HAP-1 (cell line): ENCODE measurements around the gene DDRGK1.

Source experiments
- DNase-seq, 2 experiments: peaks; one replicate each; pipeline ENCODE4 v3.0.0-alpha.2; 2016 to 2020; ENCODE audit warnings: low spot score in 2 of 2
- H3K27me3 ChIP-seq: fragments of 250-450 bp; sonication (Bioruptor Pico); 2 replicates; pipeline ENCODE4 v1.5.1; 2020; ENCODE audit warnings: low read depth, mild to moderate bottlenecking, moderate library complexity
- H3K36me3 ChIP-seq: fragments of 250-450 bp; sonication (Bioruptor Pico); replicated peaks from 2 replicates; pipeline ENCODE4 v1.5.1; 2020; ENCODE audit warnings: mild to moderate bottlenecking
- H3K4me1 ChIP-seq: fragments of 250-450 bp; sonication (Bioruptor Pico); 2 replicates; pipeline ENCODE4 v1.5.1; 2020; ENCODE audit warnings: mild to moderate bottlenecking
- H3K4me3 ChIP-seq: fragments of 250-450 bp; sonication (Bioruptor Pico); 2 replicates; pipeline ENCODE4 v1.5.1; 2020; ENCODE audit warnings: mild to moderate bottlenecking, moderate library complexity
- H3K9me3 ChIP-seq: fragments of 250-450 bp; sonication (Bioruptor Pico); 2 replicates; pipeline ENCODE4 v1.5.1; 2020; ENCODE audit warnings: mild to moderate bottlenecking, moderate library complexity
- in situ Hi-C: fragments of 300-500 bp; cut with MboI; formaldehyde crosslinking; loops from 3 replicates; pipeline ENCODE4 v1.14.3; 2020; ENCODE audit warnings: low sequenced_read_pairs, inconsistent platforms, mixed read lengths

Gene DDRGK1

GRCh38 chr20:3239867-3240775 lies 35.6 kb upstream of the DDRGK1 start:
- in situ Hi-C loops, result no loop called here
- H3K36me3 ChIP-seq, result no peaks in the 10 kb centered on the region
- no peak for DNase-seq
- no peaks in the 10 kb centered on the region for H3K9me3 ChIP-seq
- no peaks in the 10 kb centered on the region for H3K27me3 ChIP-seq
- H3K4me3 ChIP-seq, result peak overlapping the region; percentile 66
- peaks cover 9% of the 10 kb centered on the region; the same call in 1 of the 2 replicates for H3K4me1 ChIP-seq

- Histone ChIP-seq H3K36me3 (no peaks in the 10 kb centered on the region), H3K4me3 (peak within 1 kb of the TSS; percentile 66), H3K4me1 (peaks cover 9% of the 10 kb centered on the region; the same call in 1 of the 2 replicates), H3K27me3 (no peaks in the 10 kb centered on the region), H3K9me3 (no peaks in the 10 kb centered on the region)
- in situ Hi-C loops, result no loop called here
- peak; percentile 49 to 86 for DNase-seq
These were observed 34.8 kb upstream of the DDRGK1 start, which contains the start of gene SLC4A11 for GRCh38 chr20:3239026-3239866. Gene SLC4A11, minus strand, starts transcription at chr20:3239190. Its CDS starts 53 bp downstream, at chr20:3239137.

GRCh38 chr20:3238616-3239025 lies 34.1 kb upstream of the DDRGK1 start:
- Histone ChIP-seq H3K4me3 (peak overlapping the region; percentile 66), H3K36me3 (peaks cover 3% of the 10 kb centered on the region), H3K27me3 (no peaks in the 10 kb centered on the region), H3K4me1 (peaks cover 9% of the 10 kb centered on the region; the same call in 1 of the 2 replicates), H3K9me3 (no peaks in the 10 kb centered on the region)
- peak; percentile 12 to 63 for DNase-seq
- in situ Hi-C loops, result no loop called here

GRCh38 chr20:3237958-3238615 lies 33.6 kb upstream of the DDRGK1 start:
- Histone ChIP-seq H3K27me3 (no peaks in the 10 kb centered on the region), H3K36me3 (peaks cover 6% of the 10 kb centered on the region), H3K4me1 (peaks cover 9% of the 10 kb centered on the region; the same call in 1 of the 2 replicates), H3K4me3 (peak overlapping the region; percentile 66), H3K9me3 (no peaks in the 10 kb centered on the region)
- DNase-seq, result peak in 1 of 2 experiments; percentile 52
- in situ Hi-C loops, result no loop called here

GRCh38 chr20:3237011-3237957 lies 32.8 kb upstream of the DDRGK1 start:
- H3K9me3 ChIP-seq, result no peaks in the 10 kb centered on the region
- no peak for DNase-seq
- H3K4me1 ChIP-seq, result peaks cover 9% of the 10 kb centered on the region; the same call in 1 of the 2 replicates
- peaks cover 6% of the 10 kb centered on the region for H3K36me3 ChIP-seq
- peak overlapping the region; percentile 66 for H3K4me3 ChIP-seq
- in situ Hi-C loops, result no loop called here
- no peaks in the 10 kb centered on the region for H3K27me3 ChIP-seq

- no peaks in the 10 kb centered on the region for H3K27me3 ChIP-seq
- in situ Hi-C loops, result no loop called here
- peaks cover 9% of the 10 kb centered on the region; the same call in 1 of the 2 replicates for H3K4me1 ChIP-seq
- no peak for DNase-seq
- peaks cover 11% of the 10 kb centered on the region for H3K36me3 ChIP-seq
- H3K9me3 ChIP-seq, result no peaks in the 10 kb centered on the region
- no peak overlapping the region for H3K4me3 ChIP-seq
These were observed 31.3 kb upstream of the DDRGK1 start for GRCh38 chr20:3235666-3236324.

- in situ Hi-C loops, result no loop called here
- Histone ChIP-seq H3K4me3 (no peak overlapping the region), H3K27me3 (no peaks in the 10 kb centered on the region), H3K4me1 (peaks cover 5% of the 10 kb centered on the region; the same call in 1 of the 2 replicates), H3K36me3 (peaks cover 11% of the 10 kb centered on the region), H3K9me3 (no peaks in the 10 kb centered on the region)
- DNase-seq, result no peak
These were observed 29.6 kb upstream of the DDRGK1 start for GRCh38 chr20:3233991-3234498.

GRCh38 chr20:3233131-3233990 lies 28.9 kb upstream of the DDRGK1 start:
- Histone ChIP-seq H3K36me3 (peaks cover 14% of the 10 kb centered on the region), H3K27me3 (no peaks in the 10 kb centered on the region), H3K4me3 (no peak overlapping the region), H3K4me1 (peaks cover 5% of the 10 kb centered on the region; the same call in 1 of the 2 replicates), H3K9me3 (no peaks in the 10 kb centered on the region)
- no peak for DNase-seq
- in situ Hi-C loops, result no loop called here

GRCh38 chr20:3231889-3232588 lies 27.6 kb upstream of the DDRGK1 start:
- Histone ChIP-seq H3K4me3 (no peak overlapping the region), H3K4me1 (no peaks in the 10 kb centered on the region), H3K9me3 (no peaks in the 10 kb centered on the region), H3K27me3 (no peaks in the 10 kb centered on the region), H3K36me3 (peaks cover 22% of the 10 kb centered on the region)
- in situ Hi-C loops, result no loop called here
- DNase-seq, result no peak

GRCh38 chr20:3231116-3231515 lies 26.6 kb upstream of the DDRGK1 start:
- Histone ChIP-seq H3K4me1 (no peaks in the 10 kb centered on the region), H3K4me3 (no peak overlapping the region), H3K36me3 (peaks cover 28% of the 10 kb centered on the region), H3K9me3 (no peaks in the 10 kb centered on the region), H3K27me3 (no peaks in the 10 kb centered on the region)
- in situ Hi-C loops, result no loop called here
- no peak for DNase-seq

GRCh38 chr20:3229798-3230197 lies 25.3 kb upstream of the DDRGK1 start:
- H3K4me3 ChIP-seq, result no peak overlapping the region
- H3K27me3 ChIP-seq, result no peaks in the 10 kb centered on the region
- in situ Hi-C loops, result no loop called here
- no peaks in the 10 kb centered on the region for H3K9me3 ChIP-seq
- no peak for DNase-seq
- H3K36me3 ChIP-seq, result peaks cover 32% of the 10 kb centered on the region
- no peaks in the 10 kb centered on the region for H3K4me1 ChIP-seq
